ENCODE measurements around the gene FAM229B.

Gene FAM229B

GRCh38 chr6:112087136-112087911, at the start of gene FAM229B, which contains the start of gene TUBE1:
Gene FAM229B (plus strand): TSS chr6:112087591. CDS start chr6:112099284, 11,693 bp downstream.
Gene TUBE1 (minus strand): TSS chr6:112087482. CDS start chr6:112087434, 48 bp downstream.
- Histone ChIP-seq H3K79me2 (no peaks in the 10 kb centered on the region), H3K4me3 (ENCODE audit: low read depth, low read length) (peak within 1 kb of the TSS; percentile 84), H3K27me3 (ENCODE audit: control insufficient read depth, insufficient read depth, low read length) (no peaks in the 10 kb centered on the region), H3K9ac (peak within 1 kb of the TSS; percentile 69), H3K27ac (peak within 1 kb of the TSS; percentile 62), H2AFZ (peak within 1 kb of the TSS; percentile 76), H3K36me3 (ENCODE audit: control insufficient read depth, insufficient read depth, low read length) (no peaks in the 10 kb centered on the region), H3K9me3 (ENCODE audit: control insufficient read depth, low read length) (no peaks in the 10 kb centered on the region), H3K4me1 (no peaks in the 10 kb centered on the region), H3K4me2 (ENCODE audit: low read length) (peak within 1 kb of the TSS; percentile 90)
- TF ChIP-seq CTCF (IDR thresholded peaks at IDR 0.05), result no peak

- no peak overlapping the region for H3K9ac ChIP-seq
Observed at GRCh38 chr6:112037783-112038216, 49.6 kb upstream of the FAM229B start.

GRCh38 chr6:112038268-112038667, 49.1 kb upstream of the FAM229B start:
- Histone ChIP-seq H3K9ac (no peak overlapping the region), H3K4me3 (ENCODE audit: low read depth, low read length) (no peak overlapping the region), H3K4me2 (ENCODE audit: low read length) (no peak overlapping the region), H2AFZ (no peak overlapping the region), H3K4me1 (peaks cover 4% of the 10 kb centered on the region), H3K9me3 (ENCODE audit: control insufficient read depth, low read length) (no peaks in the 10 kb centered on the region), H3K27ac (no peak overlapping the region), H3K36me3 (ENCODE audit: control insufficient read depth, insufficient read depth, low read length) (no peaks in the 10 kb centered on the region), H3K79me2 (no peaks in the 10 kb centered on the region), H3K27me3 (ENCODE audit: control insufficient read depth, insufficient read depth, low read length) (no peaks in the 10 kb centered on the region)
- TF ChIP-seq CTCF (IDR thresholded peaks at IDR 0.05), result no peak

More at GRCh38 chr6:112037783-112038216, 49.6 kb upstream of the FAM229B start:
- Histone ChIP-seq H3K79me2 (no peaks in the 10 kb centered on the region), H3K27me3 (ENCODE audit: control insufficient read depth, insufficient read depth, low read length) (no peaks in the 10 kb centered on the region), H3K4me2 (ENCODE audit: low read length) (no peak overlapping the region), H3K36me3 (ENCODE audit: control insufficient read depth, insufficient read depth, low read length) (no peaks in the 10 kb centered on the region), H3K27ac (no peak overlapping the region), H2AFZ (no peak overlapping the region), H3K4me1 (peaks cover 2% of the 10 kb centered on the region), H3K9me3 (ENCODE audit: control insufficient read depth, low read length) (no peaks in the 10 kb centered on the region), H3K4me3 (ENCODE audit: low read depth, low read length) (no peak overlapping the region)
- no peak for TF ChIP-seq CTCF (IDR thresholded peaks at IDR 0.05)

- Histone ChIP-seq H3K4me1 (peaks cover 5% of the 10 kb centered on the region), H3K4me2 (ENCODE audit: low read length) (no peak overlapping the region), H3K9ac (no peak overlapping the region), H2AFZ (no peak overlapping the region), H3K27me3 (ENCODE audit: control insufficient read depth, insufficient read depth, low read length) (no peaks in the 10 kb centered on the region), H3K36me3 (ENCODE audit: control insufficient read depth, insufficient read depth, low read length) (no peaks in the 10 kb centered on the region), H3K79me2 (no peaks in the 10 kb centered on the region), H3K4me3 (ENCODE audit: low read depth, low read length) (no peak overlapping the region), H3K9me3 (ENCODE audit: control insufficient read depth, low read length) (no peaks in the 10 kb centered on the region), H3K27ac (no peak overlapping the region)
- TF ChIP-seq CTCF (IDR thresholded peaks at IDR 0.05), result no peak
Observed at GRCh38 chr6:112038756-112039430, 48.5 kb upstream of the FAM229B start.

All from parathyroid adenoma (tissue), 2 donors.